IMR-90 (cell line): Measurements from ENCODE around the gene MAP2K5. TPM values are rescaled to one million over a fixed set of nuclear protein-coding genes. Genes with fewer than 3 reads are reported as not detected.

Source experiments
- ATAC-seq: fragments of 200-7000 bp; cut with Tn5 transposase; 2 replicates; pipeline ENCODE4 v1.9.1; 2020; ENCODE audit warnings: low read depth, mild to moderate bottlenecking, moderate library complexity
- BruUV-seq: library from RNA; stranded (reverse); fragments of 400-500 nt; replicated peaks from 2 replicates; lab custom pipeline; 2021; lab: Mats Ljungman, UMichigan
- CTCF ChIA-PET: fragments of 300-600 bp; formaldehyde crosslinking; extraction: SDS; loops from one replicate; lab custom pipeline; 2021; ENCODE audit warnings: antibody characterized with exemption; lab: Yijun Ruan, JAX
- POLR2A ChIA-PET: fragments of 300-600 bp; sonication (Branson Sonifier 250); formaldehyde crosslinking; loops from one replicate; lab custom pipeline; 2022; ENCODE audit warnings: antibody characterized with exemption; ENCODE audit not compliant: unreplicated experiment; lab: Charles Lee
- DNase-seq: peaks from one replicate; pipeline ENCODE4 v3.0.0; 2013
- H2AFZ ChIP-seq: replicated peaks from 2 replicates; pipeline ENCODE3; 2013; ENCODE audit warnings: low read length, mild to moderate bottlenecking; ENCODE audit not compliant: poor library complexity
- H2AK5ac ChIP-seq: 2 replicates; pipeline ENCODE4 v1.6.1; 2013; ENCODE audit warnings: low read depth, low read length, inconsistent platforms
- H2AK9ac ChIP-seq: replicated peaks from 2 replicates; pipeline ENCODE3; 2013; ENCODE audit warnings: mild to moderate bottlenecking, low read depth, low read length, moderate library complexity; ENCODE audit not compliant: poor library complexity
- H2BK120ac ChIP-seq: 2 replicates; pipeline ENCODE4 v1.6.1; 2013; ENCODE audit warnings: low read depth, low read length, inconsistent platforms
- H2BK15ac ChIP-seq: 3 replicates; pipeline ENCODE4 v1.6.1; 2013; ENCODE audit warnings: low read depth, low read length, inconsistent platforms
- H2BK20ac ChIP-seq: 2 replicates; pipeline ENCODE4 v1.6.1; 2013; ENCODE audit warnings: low read depth, mild to moderate bottlenecking, inconsistent platforms, low read length, moderate library complexity
- H2BK5ac ChIP-seq: 2 replicates; pipeline ENCODE4 v1.6.1; 2013; ENCODE audit warnings: mild to moderate bottlenecking, low read depth, low read length, inconsistent platforms; ENCODE audit not compliant: poor library complexity, severe bottlenecking
- H3K14ac ChIP-seq: replicated peaks from 2 replicates; pipeline ENCODE4 v1.6.1; 2013; ENCODE audit warnings: low read depth, low read length, inconsistent platforms
- H3K18ac ChIP-seq: 2 replicates; pipeline ENCODE4 v1.6.1; 2013; ENCODE audit warnings: low read depth, low read length, control low read depth
- H3K23ac ChIP-seq: 2 replicates; pipeline ENCODE4 v1.6.1; 2013; ENCODE audit warnings: low read depth, low read length, inconsistent platforms
- H3K27ac ChIP-seq: 2 replicates; pipeline ENCODE4 v1.5.1; 2013; ENCODE audit warnings: mild to moderate bottlenecking, control low read depth, low read length; ENCODE audit not compliant: insufficient read depth
- H3K27me3 ChIP-seq: 2 replicates; pipeline ENCODE4 v1.6.1; 2013; ENCODE audit warnings: low read length; ENCODE audit not compliant: control insufficient read depth, insufficient read depth
- H3K36me3 ChIP-seq: 2 replicates; pipeline ENCODE4 v1.6.1; 2013; ENCODE audit warnings: low read length, mixed read lengths; ENCODE audit not compliant: control insufficient read depth, insufficient read depth
- H3K4ac ChIP-seq: 2 replicates; pipeline ENCODE4 v1.6.1; 2013; ENCODE audit warnings: low read depth, low read length, inconsistent platforms
- H3K4me1 ChIP-seq: 2 replicates; pipeline ENCODE4 v1.6.1; 2013; ENCODE audit warnings: low read length, mixed read lengths; ENCODE audit not compliant: control insufficient read depth, insufficient read depth
- H3K4me2 ChIP-seq: 2 replicates; pipeline ENCODE4 v1.6.1; 2013; ENCODE audit warnings: low read depth, mild to moderate bottlenecking, control low read depth, low read length, moderate library complexity
- H3K4me3 ChIP-seq: 2 replicates; pipeline ENCODE4 v1.5.1; 2013; ENCODE audit warnings: low read depth, mild to moderate bottlenecking, control low read depth, low read length, moderate library complexity; ENCODE audit not compliant: insufficient read depth
- H3K56ac ChIP-seq: 2 replicates; pipeline ENCODE4 v1.6.1; 2013; ENCODE audit warnings: low read length, inconsistent platforms; ENCODE audit not compliant: insufficient read depth; ENCODE audit errors: extremely low read depth
- H3K79me1 ChIP-seq, 2 experiments: 2 replicates each; pipeline ENCODE4 v1.6.1; 2013; ENCODE audit warnings: low read length in 2 of 2, inconsistent platforms in 1 of 2, low read depth in 1 of 2
- H3K9ac ChIP-seq: 2 replicates; pipeline ENCODE4 v1.6.1; 2013; ENCODE audit warnings: low read depth, low read length, control low read depth
- H3K9me1 ChIP-seq: 2 replicates; pipeline ENCODE4 v1.6.1; 2013; ENCODE audit warnings: low read length, inconsistent platforms; ENCODE audit not compliant: insufficient read depth
- H3K9me3 ChIP-seq: 2 replicates; pipeline ENCODE4 v1.6.1; 2013; ENCODE audit warnings: low read length; ENCODE audit not compliant: control insufficient read depth, insufficient read depth
- H4K20me1 ChIP-seq: 2 replicates; pipeline ENCODE4 v1.6.1; 2013; ENCODE audit warnings: low read length, inconsistent platforms; ENCODE audit not compliant: insufficient read depth
- H4K5ac ChIP-seq: 2 replicates; pipeline ENCODE4 v1.6.1; 2013; ENCODE audit warnings: mild to moderate bottlenecking, low read depth, low read length, control low read depth
- H4K8ac ChIP-seq, 2 experiments: 2 replicates each; pipeline ENCODE4 v1.6.1; 2013; ENCODE audit warnings: low read depth in 2 of 2, low read length in 2 of 2, control low read depth in 1 of 2, inconsistent platforms in 1 of 2
- H4K91ac ChIP-seq: 2 replicates; pipeline ENCODE4 v1.6.1; 2013; ENCODE audit warnings: low read depth, low read length, inconsistent platforms; ENCODE audit not compliant: insufficient read depth
- BHLHE40 ChIP-seq: fragments of 150-350 bp; IDR thresholded peaks from 2 replicates; pipeline ENCODE4 v1.6.1; 2016; ENCODE audit warnings: mild to moderate bottlenecking, low read depth, low read length
- CEBPB ChIP-seq: IDR thresholded peaks from 2 replicates; pipeline ENCODE4 v1.6.1; 2012; ENCODE audit warnings: low read depth, low read length, improper control_type of control experiment
- CHD1 ChIP-seq: IDR thresholded peaks from 2 replicates; pipeline ENCODE4 v1.6.1; 2012; ENCODE audit warnings: low read depth, low read length, improper control_type of control experiment
- CTCF ChIP-seq: conservative IDR thresholded peaks from 2 replicates; pipeline ENCODE4 v1.5.1; 2012; ENCODE audit warnings: mild to moderate bottlenecking, low read depth, low read length, improper control_type of control experiment
- FOS ChIP-seq: fragments of 150-350 bp; IDR thresholded peaks from 2 replicates; pipeline ENCODE4 v1.6.1; 2016; ENCODE audit warnings: low read depth, low read length
- MAFK ChIP-seq: IDR thresholded peaks from 2 replicates; pipeline ENCODE4 v1.6.1; 2012; ENCODE audit warnings: low read depth, low read length, improper control_type of control experiment
- MAZ ChIP-seq: IDR thresholded peaks from 2 replicates; pipeline ENCODE4 v1.6.1; 2012; ENCODE audit warnings: low read depth, mild to moderate bottlenecking, low read length, improper control_type of control experiment, moderate library complexity, borderline replicate concordance
- MXI1 ChIP-seq: IDR thresholded peaks from 2 replicates; pipeline ENCODE4 v1.6.1; 2012; ENCODE audit warnings: low read depth, mild to moderate bottlenecking, low read length, moderate library complexity, borderline replicate concordance
- NFE2L2 ChIP-seq: fragments of 150-350 bp; IDR thresholded peaks from 2 replicates; pipeline ENCODE4 v1.6.1; 2016; ENCODE audit warnings: low read depth, mild to moderate bottlenecking, low read length
- POLR2A ChIP-seq: IDR thresholded peaks from 2 replicates; pipeline ENCODE4 v1.6.1; 2012; ENCODE audit warnings: mild to moderate bottlenecking, low read depth, low read length
- RAD21 ChIP-seq: IDR thresholded peaks from 2 replicates; pipeline ENCODE4 v1.6.1; 2012; ENCODE audit warnings: low read length, improper control_type of control experiment
- RCOR1 ChIP-seq: IDR thresholded peaks from 2 replicates; pipeline ENCODE4 v1.6.1; 2012; ENCODE audit warnings: mild to moderate bottlenecking, low read length, improper control_type of control experiment; ENCODE audit not compliant: insufficient replicate concordance
- RFX5 ChIP-seq: IDR thresholded peaks from 2 replicates; pipeline ENCODE4 v1.8.0; 2012; ENCODE audit warnings: low read depth, mild to moderate bottlenecking, low read length, moderate library complexity
- SMC3 ChIP-seq: fragments of 150-350 bp; IDR thresholded peaks from 2 replicates; pipeline ENCODE4 v1.6.1; 2016; ENCODE audit warnings: low read depth, mild to moderate bottlenecking, antibody characterized with exemption, low read length, moderate library complexity
- dilution Hi-C: fragments of 300-500 bp; cut with HindIII; formaldehyde crosslinking; loops from one replicate; pipeline ENCODE4 v1.14.3; 2018; ENCODE audit warnings: low sequenced_read_pairs; ENCODE audit not compliant: unreplicated experiment
- in situ Hi-C: fragments of 300-500 bp; cut with MboI; formaldehyde crosslinking; loops from 3 replicates; pipeline ENCODE4 v1.14.3; 2019; ENCODE audit warnings: low sequenced_read_pairs, inconsistent platforms, mixed read lengths
- intact Hi-C: fragments of 100-400 bp; cut with micrococcal nuclease; formaldehyde crosslinking; loops from 2 replicates; pipeline ENCODE4 v1.10.0; 2022
- polyA plus RNA-seq, 3 experiments: library from polyadenylated mRNA; depleted of rRNA; stranded (reverse); fragments of >200 nt; gene quantifications; 2 replicates each; pipeline ENCODE4 v1.2.3, GENCODE V29; 2012; ENCODE audit warnings: low replicate concordance in 1 of 3
- total RNA-seq: library from RNA; depleted of rRNA; stranded (reverse); fragments of >200 nt; gene quantifications from 2 replicates; pipeline ENCODE4 v1.2.3, GENCODE V29; 2012
- TF ChIP-seq, protein P1 (sequence below): fragments of 150-350 bp; IDR thresholded peaks from 2 replicates; pipeline ENCODE4 v1.6.1; 2017; ENCODE audit warnings: mild to moderate bottlenecking, antibody characterized with exemption, low read length, low read depth
- TF ChIP-seq, protein P2 (sequence below): fragments of 150-350 bp; IDR thresholded peaks from 2 replicates; pipeline ENCODE4 v1.6.1; 2016; ENCODE audit warnings: low read depth, mild to moderate bottlenecking, low read length, moderate library complexity, borderline replicate concordance

The MAP2K5 gene
- total and polyA plus RNA-seq, 2 of the 4 experiments (the other 2 are of a cell fraction) = 1.6 to 6.1 TPM

DNA sequence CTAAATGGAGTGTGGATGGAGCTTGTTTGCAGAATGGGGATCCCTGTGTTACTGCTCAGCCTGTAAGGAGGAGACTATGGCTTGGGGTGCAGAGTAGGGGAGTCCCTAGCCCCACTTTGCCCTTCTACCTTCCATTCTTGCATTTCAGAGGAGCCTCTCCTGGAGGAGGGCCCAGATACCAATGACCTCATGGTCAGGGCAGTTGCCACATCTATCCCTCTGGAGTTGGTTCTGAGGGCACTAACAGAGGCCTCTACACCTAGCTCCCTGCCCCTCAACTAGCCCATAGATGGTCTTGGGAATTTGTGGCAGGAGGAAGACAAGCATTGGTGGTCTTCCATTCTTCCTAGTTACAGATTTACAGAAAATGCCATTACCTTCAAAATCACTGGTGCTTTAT lies 288.9 kb downstream of the MAP2K5 start:
- Histone ChIP-seq H3K79me1 (no peaks in the 10 kb centered on the region), H3K4me2 (no peak overlapping the region), H3K9ac (no peak overlapping the region), H3K4me3 (no peak overlapping the region), H2BK5ac (no peak overlapping the region), H4K91ac (no peak overlapping the region), H3K18ac (no peak overlapping the region), H3K27me3 (peaks cover 95% of the 10 kb centered on the region), H3K9me1 (no peaks in the 10 kb centered on the region; the same call in 1 of the 2 replicates), H3K4me1 (no peaks in the 10 kb centered on the region), H3K56ac (no peak overlapping the region), H2BK120ac (no peak overlapping the region), H2BK15ac (no peak overlapping the region), H3K14ac (no peak overlapping the region), H3K36me3 (no peaks in the 10 kb centered on the region), H2AK9ac (no peak overlapping the region), H3K4ac (no peak overlapping the region), H3K27ac (no peak overlapping the region), H4K5ac (no peak overlapping the region), H3K9me3 (peaks cover 5% of the 10 kb centered on the region), H4K20me1 (peaks cover 1% of the 10 kb centered on the region), H2AFZ (no peak overlapping the region), H2AK5ac (no peak overlapping the region), H4K8ac (no peak overlapping the region), H2BK20ac (no peak overlapping the region), H3K23ac (no peak overlapping the region)
- intact Hi-C loops = loop anchor here (5.0 to 10.0 kb wide), 3 partner anchors 289 to 767 kb away; partner anchors contain the start of genes MAP2K5 and SMAD3
- BruUV-seq = no TSS peak
- ChIA-PET CTCF (interaction anchor here (2.1 kb wide), 1 partner anchor 375 kb away, joined by 4 read pairs; no protein-coding TSS in a partner anchor), POLR2A (interaction anchor here (0.6 kb wide), 1 partner anchor 369 kb away, joined by 5 read pairs; no protein-coding TSS in a partner anchor)
- dilution Hi-C loops = no loop called here
- DNase-seq (no peak), ATAC-seq (no peak)
- in situ Hi-C loops = no loop called here
- TF ChIP-seq MAZ (no peak), FOS (no peak), RFX5 (no peak), MXI1 (no peak), CHD1 (no peak), POLR2A (no peak), SMC3 (no peak), RAD21 (no peak), CTCF (no peak), NFE2L2 (no peak), MAFK (no peak), CEBPB (no peak), RCOR1 (no peak), BHLHE40 (no peak)
- TF ChIP-seq, protein P1, sequence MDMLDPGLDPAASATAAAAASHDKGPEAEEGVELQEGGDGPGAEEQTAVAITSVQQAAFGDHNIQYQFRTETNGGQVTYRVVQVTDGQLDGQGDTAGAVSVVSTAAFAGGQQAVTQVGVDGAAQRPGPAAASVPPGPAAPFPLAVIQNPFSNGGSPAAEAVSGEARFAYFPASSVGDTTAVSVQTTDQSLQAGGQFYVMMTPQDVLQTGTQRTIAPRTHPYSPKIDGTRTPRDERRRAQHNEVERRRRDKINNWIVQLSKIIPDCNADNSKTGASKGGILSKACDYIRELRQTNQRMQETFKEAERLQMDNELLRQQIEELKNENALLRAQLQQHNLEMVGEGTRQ = no peak
- TF ChIP-seq, protein P2, sequence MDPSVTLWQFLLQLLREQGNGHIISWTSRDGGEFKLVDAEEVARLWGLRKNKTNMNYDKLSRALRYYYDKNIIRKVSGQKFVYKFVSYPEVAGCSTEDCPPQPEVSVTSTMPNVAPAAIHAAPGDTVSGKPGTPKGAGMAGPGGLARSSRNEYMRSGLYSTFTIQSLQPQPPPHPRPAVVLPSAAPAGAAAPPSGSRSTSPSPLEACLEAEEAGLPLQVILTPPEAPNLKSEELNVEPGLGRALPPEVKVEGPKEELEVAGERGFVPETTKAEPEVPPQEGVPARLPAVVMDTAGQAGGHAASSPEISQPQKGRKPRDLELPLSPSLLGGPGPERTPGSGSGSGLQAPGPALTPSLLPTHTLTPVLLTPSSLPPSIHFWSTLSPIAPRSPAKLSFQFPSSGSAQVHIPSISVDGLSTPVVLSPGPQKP = no peak
